ENCODE results near the gene CARD10.
"Not testable (repeated sequence)": the region's sequence is repeated elsewhere in the genome, so short reads cannot be mapped to it uniquely, and the experiment has no call there.

The CARD10 gene

DNA sequence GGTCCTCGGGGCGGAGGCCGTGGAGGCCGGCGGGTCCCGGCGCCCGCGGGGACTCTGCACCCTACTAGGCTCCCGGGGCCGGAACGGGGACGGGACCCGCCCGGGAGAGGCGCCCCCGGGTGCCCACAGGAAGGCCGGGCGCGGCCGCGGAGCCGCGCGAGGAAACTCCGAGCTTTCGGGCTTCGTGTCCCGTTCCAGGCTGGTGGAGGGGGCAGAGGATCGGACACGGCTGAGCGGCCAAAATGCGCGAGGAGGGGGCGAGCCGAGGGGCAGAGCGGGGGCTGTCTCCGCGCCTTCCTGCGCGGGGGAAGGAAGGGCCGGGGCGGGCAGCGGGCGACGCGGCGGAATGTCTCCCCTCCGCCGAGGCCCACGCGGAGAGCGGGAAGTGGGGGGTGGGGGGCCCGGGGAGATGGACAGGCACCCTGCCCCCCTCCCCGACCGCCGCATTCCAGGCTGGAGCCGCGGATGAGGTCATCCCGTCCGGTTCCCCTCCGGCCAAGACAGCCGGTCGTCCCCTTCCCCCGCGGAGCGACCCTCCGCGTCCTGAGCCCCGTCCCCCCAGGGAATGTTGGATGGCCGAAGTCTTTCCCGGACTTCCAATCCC lies 41.5 kb upstream of the CARD10 start:
- peaks cover 80% of the 10 kb centered on the region for H3K27me3 Mint-ChIP-seq (ENCODE audit: low read depth)
- no peaks in the 10 kb centered on the region for H3K36me3 Mint-ChIP-seq (ENCODE audit: low read depth)
- H3K4me3 Mint-ChIP-seq: no peak overlapping the region
- H3K4me1 Mint-ChIP-seq (ENCODE audit: low read depth): peaks cover 2% of the 10 kb centered on the region
- H3K9me3 Mint-ChIP-seq: no peaks in the 10 kb centered on the region
- H3K27ac Mint-ChIP-seq: no peak overlapping the region
- DNase-seq (ENCODE audit: low spot score): no peak

DNA sequence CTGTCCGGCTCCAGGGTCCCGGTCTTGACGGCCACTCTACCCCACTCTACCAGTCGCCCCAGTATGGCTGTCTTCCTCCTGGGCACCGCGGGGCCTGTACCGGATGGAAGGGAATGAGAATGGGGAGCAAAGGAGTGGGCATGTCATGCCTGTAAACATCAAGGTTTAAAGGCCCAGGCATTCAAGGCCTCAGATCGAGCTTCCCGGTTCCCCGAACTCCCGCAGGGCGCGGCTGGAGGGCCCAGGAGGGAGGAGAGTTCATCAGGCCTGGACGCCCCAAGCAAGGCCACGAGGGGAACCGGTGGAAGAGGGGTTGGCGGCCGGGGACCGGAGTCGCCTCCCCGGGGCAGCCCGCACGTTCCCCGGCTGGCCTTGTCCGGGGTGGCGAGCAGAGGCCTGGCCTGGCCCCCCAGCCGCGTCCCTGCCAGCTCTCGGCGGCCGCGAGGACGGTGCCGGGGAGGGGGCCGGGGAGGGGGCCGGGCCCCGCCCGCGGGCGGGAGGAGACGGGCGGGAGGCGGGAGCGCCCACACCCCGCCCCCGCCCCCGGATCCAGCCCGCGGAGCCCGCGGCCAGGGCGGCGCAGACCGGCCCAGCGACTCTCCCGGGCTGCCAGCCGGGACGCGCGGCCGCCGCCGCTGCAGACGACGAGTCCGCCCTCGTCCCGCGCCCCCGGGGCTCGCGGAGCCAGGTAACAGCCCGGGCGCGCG lies 40.8 kb upstream of the CARD10 start, which contains the start of gene CDC42EP1:
CDC42EP1 (plus strand) TSS at position 580 of the 707 bp plus-strand sequence. CDS start 5,870 bp downstream, outside the sequence.
- Mint-ChIP-seq H3K27ac (no peak within 1 kb of the TSS), H3K27me3 (ENCODE audit: low read depth) (peaks cover 80% of the 10 kb centered on the region)

DNA sequence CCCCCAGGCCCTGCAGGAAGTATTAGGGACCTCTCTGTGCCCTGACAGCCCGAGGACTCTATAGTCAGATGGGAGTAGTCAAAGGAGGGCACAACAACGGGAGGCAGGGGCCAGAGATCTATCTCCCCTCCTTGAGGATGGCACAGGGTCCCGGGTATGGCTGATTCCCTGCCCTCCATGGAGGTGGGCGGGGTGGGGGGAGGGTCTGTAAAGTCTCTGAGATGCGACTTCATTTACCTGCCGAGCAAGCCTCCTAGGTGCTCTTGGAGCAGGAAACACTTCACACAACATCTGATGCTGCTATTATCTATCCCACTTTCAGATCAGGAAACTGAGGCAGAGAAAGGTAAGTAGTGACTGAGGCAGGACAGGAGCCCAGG lies 40.3 kb upstream of the CARD10 start:
- Mint-ChIP-seq H3K27ac (no peak overlapping the region), H3K36me3 (ENCODE audit: low read depth) (no peaks in the 10 kb centered on the region), H3K27me3 (ENCODE audit: low read depth) (peaks cover 78% of the 10 kb centered on the region), H3K4me1 (ENCODE audit: low read depth) (peaks cover 2% of the 10 kb centered on the region), H3K4me3 (no peak overlapping the region), H3K9me3 (no peaks in the 10 kb centered on the region)
- DNase-seq (ENCODE audit: low spot score): no peak

More for the DNA sequence above, 40.8 kb upstream of the CARD10 start, which contains the start of gene CDC42EP1:
- H3K9me3 Mint-ChIP-seq: no peaks in the 10 kb centered on the region
- H3K4me1 Mint-ChIP-seq (ENCODE audit: low read depth): peaks cover 2% of the 10 kb centered on the region
- H3K36me3 Mint-ChIP-seq (ENCODE audit: low read depth): no peaks in the 10 kb centered on the region
- peak within 1 kb of the TSS; percentile 42 for H3K4me3 Mint-ChIP-seq
- DNase-seq (ENCODE audit: low spot score): no peak

DNA sequence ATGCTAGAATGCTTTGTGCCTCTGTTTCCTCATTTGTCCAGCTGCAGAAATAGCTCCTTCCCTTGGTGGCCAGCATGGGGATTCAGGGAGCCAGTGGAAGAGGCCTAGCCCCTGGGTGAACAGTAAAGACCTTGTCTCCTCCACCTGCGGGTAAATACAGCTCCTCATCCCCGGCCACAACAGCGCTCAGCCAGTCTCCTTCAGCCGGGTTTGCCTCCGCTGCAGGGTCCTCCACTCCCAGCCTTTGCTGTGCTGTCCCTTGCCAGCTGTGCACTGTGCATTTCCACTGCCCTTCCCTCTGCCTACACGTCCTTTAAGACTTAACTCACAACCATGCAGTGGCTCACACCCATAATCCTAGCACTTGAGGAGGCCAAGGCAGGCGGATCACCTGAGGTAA lies 39.6 kb upstream of the CARD10 start:
- Mint-ChIP-seq H3K36me3 (ENCODE audit: low read depth) (no peaks in the 10 kb centered on the region), H3K4me3 (no peak overlapping the region), H3K9me3 (no peaks in the 10 kb centered on the region), H3K27me3 (ENCODE audit: low read depth) (peaks cover 75% of the 10 kb centered on the region), H3K27ac (no peak overlapping the region), H3K4me1 (ENCODE audit: low read depth) (peaks cover 2% of the 10 kb centered on the region)
- DNase-seq (ENCODE audit: low spot score): no peak

DNA sequence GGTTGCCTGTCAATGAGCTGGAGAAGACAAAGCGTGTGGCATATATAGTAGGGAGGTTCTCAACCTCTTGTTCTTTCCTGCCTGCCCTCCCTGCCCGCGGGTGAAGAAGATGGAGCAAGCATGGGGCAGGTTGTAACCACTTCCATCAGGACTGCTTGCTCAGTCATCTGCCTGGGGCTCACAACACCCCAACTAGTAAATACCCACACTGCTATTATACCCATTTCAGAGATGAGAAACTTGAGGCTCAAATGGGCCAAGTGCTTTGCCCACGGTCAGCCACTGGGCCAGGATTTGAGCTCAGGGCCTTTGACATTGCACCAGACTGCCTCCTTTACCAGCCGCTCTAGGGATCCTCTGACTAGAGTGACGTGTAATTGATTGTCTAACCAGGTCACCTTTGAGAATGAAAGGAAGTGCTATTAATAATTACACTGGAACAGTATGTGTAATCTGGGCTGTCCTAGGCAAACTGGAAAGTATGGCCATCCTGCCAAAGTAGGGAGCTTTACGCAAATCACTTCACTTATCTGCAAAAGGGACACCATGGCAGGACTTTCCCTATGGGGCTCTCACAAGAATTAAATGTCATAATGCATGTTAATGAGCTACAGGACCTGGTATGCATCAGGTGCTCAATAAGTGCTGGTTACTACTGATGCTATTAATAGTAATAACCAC lies 38.2 kb upstream of the CARD10 start:
- Mint-ChIP-seq H3K27ac (no peak overlapping the region), H3K36me3 (ENCODE audit: low read depth) (no peaks in the 10 kb centered on the region), H3K27me3 (ENCODE audit: low read depth) (peaks cover 67% of the 10 kb centered on the region), H3K4me3 (no peak overlapping the region), H3K4me1 (ENCODE audit: low read depth) (peaks cover 2% of the 10 kb centered on the region), H3K9me3 (no peaks in the 10 kb centered on the region)
- DNase-seq (ENCODE audit: low spot score): no peak

DNA sequence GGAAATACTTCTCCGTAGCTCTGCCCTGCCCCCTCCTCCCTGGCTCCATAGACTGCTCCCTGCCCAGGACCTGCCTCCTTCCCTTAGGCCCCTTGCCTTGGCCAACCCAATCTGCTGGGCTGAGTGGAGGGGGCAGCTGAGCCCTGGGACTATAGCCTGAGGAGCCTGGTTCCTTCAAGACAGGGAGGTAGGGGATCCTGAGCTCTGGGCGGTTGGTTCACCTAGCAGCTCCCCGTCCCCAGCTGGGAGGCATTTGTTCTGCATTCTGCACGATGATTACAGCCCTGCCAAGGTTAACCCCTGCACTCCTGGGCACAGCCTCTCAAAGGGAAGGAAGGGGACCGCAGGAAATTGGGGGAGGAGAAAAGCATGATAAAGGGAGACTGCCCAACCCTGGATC lies 37.5 kb upstream of the CARD10 start:
- DNase-seq (ENCODE audit: low spot score): no peak
- Mint-ChIP-seq H3K27ac (no peak overlapping the region), H3K4me3 (no peak overlapping the region), H3K36me3 (ENCODE audit: low read depth) (no peaks in the 10 kb centered on the region), H3K9me3 (no peaks in the 10 kb centered on the region), H3K27me3 (ENCODE audit: low read depth) (peaks cover 60% of the 10 kb centered on the region), H3K4me1 (ENCODE audit: low read depth) (peaks cover 2% of the 10 kb centered on the region)

DNA sequence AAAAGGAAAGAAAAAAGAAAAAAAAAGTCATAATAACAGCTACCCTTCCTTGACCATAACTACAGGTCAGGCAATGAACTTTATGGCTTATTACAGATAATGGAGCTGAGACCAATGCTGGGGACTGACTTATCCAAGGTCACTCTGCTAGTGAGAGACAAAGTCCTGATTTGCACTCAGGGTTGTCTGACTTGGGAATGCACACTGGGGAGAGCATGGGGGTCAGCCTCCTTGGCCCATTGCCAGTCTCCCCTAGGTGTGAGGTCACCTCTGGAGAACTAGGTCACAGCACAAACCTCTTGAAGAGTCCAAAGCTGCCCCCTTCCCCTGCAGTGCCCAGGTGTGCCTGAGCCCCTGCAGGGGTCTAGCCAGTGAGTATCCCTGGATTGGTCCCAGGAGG lies 35.8 kb upstream of the CARD10 start:
- Mint-ChIP-seq H3K27me3 (ENCODE audit: low read depth) (peaks cover 62% of the 10 kb centered on the region), H3K9me3 (no peaks in the 10 kb centered on the region), H3K27ac (no peak overlapping the region), H3K4me3 (no peak overlapping the region), H3K4me1 (ENCODE audit: low read depth) (no peaks in the 10 kb centered on the region), H3K36me3 (ENCODE audit: low read depth) (no peaks in the 10 kb centered on the region)
- DNase-seq (ENCODE audit: low spot score): no peak

DNA sequence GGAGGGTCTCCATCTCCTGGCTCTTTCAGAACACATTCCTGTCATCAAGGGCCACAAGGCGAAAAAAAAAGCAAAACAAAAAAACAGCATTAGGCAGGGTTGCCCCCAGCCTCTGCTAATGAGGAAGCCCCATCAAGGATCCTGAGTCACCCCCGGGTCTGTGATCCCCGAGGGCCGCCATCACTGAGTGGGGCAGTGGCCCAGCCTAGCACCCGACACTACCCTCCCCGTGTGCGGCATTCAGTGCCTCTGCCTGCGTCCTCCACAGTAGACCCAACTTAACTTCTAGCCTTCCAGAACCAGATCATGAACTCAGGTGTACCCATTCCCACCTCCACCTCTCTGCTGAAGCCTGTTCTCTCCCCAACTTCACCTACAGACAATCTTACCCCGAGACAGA lies 34.5 kb upstream of the CARD10 start:
- Mint-ChIP-seq H3K9me3 (no peaks in the 10 kb centered on the region), H3K36me3 (ENCODE audit: low read depth) (no peaks in the 10 kb centered on the region), H3K4me1 (ENCODE audit: low read depth) (no peaks in the 10 kb centered on the region), H3K4me3 (no peak overlapping the region), H3K27ac (no peak overlapping the region), H3K27me3 (ENCODE audit: low read depth) (peaks cover 50% of the 10 kb centered on the region)
- no peak for DNase-seq (ENCODE audit: low spot score)

DNA sequence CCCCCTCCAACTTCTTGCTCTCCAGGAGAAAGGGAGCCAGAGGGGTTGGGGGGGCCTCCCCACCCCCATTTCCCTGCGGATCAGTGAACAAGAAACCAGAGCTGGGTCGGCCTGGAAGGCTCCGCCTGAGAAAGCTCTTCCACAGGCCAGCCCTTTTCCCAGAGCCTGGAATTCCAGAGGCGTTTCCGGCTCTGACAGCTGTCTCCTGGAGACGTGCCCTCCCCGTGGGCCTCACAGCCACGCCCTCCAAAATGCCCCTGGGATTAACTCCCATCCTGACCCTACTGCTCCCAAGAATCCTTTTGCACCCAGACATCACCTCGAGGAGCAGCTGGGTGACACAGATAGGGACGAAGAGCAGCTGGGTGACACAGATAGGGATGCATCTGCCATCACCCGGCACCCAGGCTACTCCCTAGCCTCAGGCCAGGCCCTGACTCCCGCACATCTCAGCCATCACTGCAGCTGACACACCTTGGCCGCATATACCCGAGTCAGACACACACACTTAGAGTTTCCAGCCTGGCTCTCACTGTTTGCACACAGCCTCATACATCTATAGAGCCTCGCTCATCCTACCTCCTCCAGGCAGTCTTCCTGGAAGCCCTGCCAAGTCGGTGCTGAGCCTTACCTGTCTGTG lies 33.4 kb upstream of the CARD10 start:
- DNase-seq (ENCODE audit: low spot score): no peak
- Mint-ChIP-seq H3K27ac (no peak overlapping the region), H3K9me3 (no peaks in the 10 kb centered on the region), H3K27me3 (ENCODE audit: low read depth) (peaks cover 41% of the 10 kb centered on the region), H3K4me3 (no peak overlapping the region), H3K4me1 (ENCODE audit: low read depth) (no peaks in the 10 kb centered on the region), H3K36me3 (ENCODE audit: low read depth) (no peaks in the 10 kb centered on the region)

DNA sequence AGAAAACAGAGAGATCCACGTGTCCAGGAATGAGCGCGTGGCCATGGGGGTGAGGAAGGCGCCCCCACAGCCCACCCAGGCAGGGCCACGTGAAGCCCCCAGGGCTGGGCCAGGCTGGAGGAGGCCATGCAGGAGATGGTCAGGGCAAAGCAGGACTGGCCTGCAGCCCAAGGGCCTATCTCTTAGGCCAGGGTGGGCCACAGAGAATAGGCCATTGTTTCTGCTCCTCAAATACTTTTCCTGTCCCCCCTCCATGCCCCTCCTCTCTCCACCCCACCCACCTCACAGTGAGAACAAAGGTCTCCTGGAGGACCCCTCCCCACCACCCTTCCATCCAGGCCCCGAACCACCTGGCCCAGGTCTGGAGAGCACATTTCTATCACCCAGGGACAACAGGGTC lies 32.8 kb upstream of the CARD10 start:
- Mint-ChIP-seq H3K36me3 (ENCODE audit: low read depth) (no peaks in the 10 kb centered on the region), H3K9me3 (no peaks in the 10 kb centered on the region), H3K27me3 (ENCODE audit: low read depth) (peaks cover 34% of the 10 kb centered on the region)

DNA sequence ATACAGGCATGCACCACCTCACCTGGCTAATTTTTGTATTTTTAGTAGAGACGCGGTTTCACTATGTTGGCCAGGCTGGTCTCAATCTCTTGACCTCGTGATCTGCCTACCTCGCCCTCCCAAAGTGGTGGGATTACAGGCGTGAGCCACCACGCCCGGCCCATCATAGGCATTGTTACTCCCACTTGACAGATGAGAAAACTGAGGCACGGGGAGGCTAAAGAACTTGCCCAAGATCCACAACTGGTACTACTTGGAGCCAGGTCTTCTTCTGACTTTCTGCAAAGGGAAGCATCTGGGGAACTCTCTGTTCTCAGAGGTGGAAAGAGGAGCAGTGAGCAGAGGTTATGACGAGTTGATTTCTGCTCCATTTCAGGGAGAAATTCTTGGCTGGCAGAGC lies 31.7 kb upstream of the CARD10 start:
- H3K36me3 Mint-ChIP-seq (ENCODE audit: low read depth); H3K9me3 Mint-ChIP-seq; H3K4me3 Mint-ChIP-seq; H3K4me1 Mint-ChIP-seq (ENCODE audit: low read depth); DNase-seq (ENCODE audit: low spot score); H3K27ac Mint-ChIP-seq: not testable (repeated sequence)
- peaks cover 26% of the 10 kb centered on the region for H3K27me3 Mint-ChIP-seq (ENCODE audit: low read depth)

More for the DNA sequence above, 32.8 kb upstream of the CARD10 start:
- no peak overlapping the region for H3K4me3 Mint-ChIP-seq
- H3K4me1 Mint-ChIP-seq (ENCODE audit: low read depth): no peaks in the 10 kb centered on the region
- no peak overlapping the region for H3K27ac Mint-ChIP-seq
- no peak for DNase-seq (ENCODE audit: low spot score)

DNA sequence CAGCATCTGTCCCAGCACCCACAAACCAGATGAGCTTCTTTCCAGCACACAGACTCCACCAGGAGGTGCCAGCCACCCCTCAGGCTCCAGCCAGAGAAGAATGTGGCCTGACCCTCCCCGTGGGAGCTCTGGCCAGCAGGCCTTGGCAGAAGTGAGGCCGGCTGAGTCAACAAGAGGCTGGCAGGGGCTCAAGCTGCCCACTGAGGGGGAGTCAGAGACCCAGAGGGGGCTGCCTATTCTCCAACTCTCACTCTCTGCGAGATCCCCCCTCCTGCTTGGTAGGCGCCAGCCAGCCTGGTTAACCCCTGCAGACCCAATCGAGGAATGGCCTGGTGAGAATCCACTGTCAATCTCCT lies 30.5 kb upstream of the CARD10 start:
- no peak for DNase-seq (ENCODE audit: low spot score)
- Mint-ChIP-seq H3K4me1 (ENCODE audit: low read depth) (peaks cover 6% of the 10 kb centered on the region), H3K36me3 (ENCODE audit: low read depth) (no peaks in the 10 kb centered on the region), H3K9me3 (no peaks in the 10 kb centered on the region), H3K4me3 (no peak overlapping the region), H3K27ac (no peak overlapping the region), H3K27me3 (ENCODE audit: low read depth) (peaks cover 19% of the 10 kb centered on the region)

DNA sequence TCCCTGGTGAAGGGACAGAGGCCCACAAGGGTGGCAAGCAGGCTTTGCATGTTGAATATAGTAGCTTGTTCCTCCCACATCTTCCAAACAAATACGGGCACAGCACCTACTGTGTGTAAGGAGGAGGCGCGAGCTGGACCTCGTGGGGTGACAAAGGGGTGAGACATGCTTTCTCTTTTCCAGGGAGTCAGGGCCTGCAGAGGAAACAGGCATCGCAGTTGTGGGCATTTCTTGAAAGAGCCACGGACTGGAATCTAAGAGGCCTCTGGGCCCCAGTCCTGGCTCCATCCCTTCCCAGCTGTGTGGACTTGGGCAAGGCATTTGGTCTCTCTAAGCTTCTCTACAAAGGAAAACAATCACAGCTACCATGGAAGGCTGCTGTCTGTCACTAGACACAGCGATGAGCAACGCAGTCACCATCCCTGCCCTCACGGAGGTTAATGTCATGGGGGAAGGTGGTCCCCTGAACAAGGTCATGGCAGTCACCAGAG lies 28.1 kb upstream of the CARD10 start:
- Mint-ChIP-seq H3K36me3 (ENCODE audit: low read depth) (no peaks in the 10 kb centered on the region), H3K27me3 (ENCODE audit: low read depth) (peaks cover 10% of the 10 kb centered on the region), H3K9me3 (no peaks in the 10 kb centered on the region), H3K4me3 (no peak overlapping the region), H3K27ac (no peak overlapping the region), H3K4me1 (ENCODE audit: low read depth) (peaks cover 6% of the 10 kb centered on the region)
- no peak for DNase-seq (ENCODE audit: low spot score)
